ENCODE results near the gene NEAT1.
A peak's percentile ranks its signal among the peaks of the same experiment; 100 is the strongest.

The NEAT1 gene

GRCh38 chr11:65487467-65488272 lies 65.1 kb downstream of the NEAT1 start:
- DNase-seq, result peak; percentile 99

GRCh38 chr11:65488273-65489034 lies 65.9 kb downstream of the NEAT1 start:
- no peak for DNase-seq

GRCh38 chr11:65489035-65489705 lies 66.6 kb downstream of the NEAT1 start:
- DNase-seq, result no peak

GRCh38 chr11:65489706-65490320 lies 67.2 kb downstream of the NEAT1 start:
- DNase-seq, result peak; percentile 63 to 64

GRCh38 chr11:65491163-65491465 lies 68.5 kb downstream of the NEAT1 start:
- DNase-seq, result no peak

- peak; percentile 81 to 84 for DNase-seq
Measured at GRCh38 chr11:65491614-65492386, 69.2 kb downstream of the NEAT1 start.

GRCh38 chr11:65492387-65492636 lies 69.7 kb downstream of the NEAT1 start:
- DNase-seq, result no peak

- DNase-seq, result peak in 1 of 2 experiments; percentile 35
Measured at GRCh38 chr11:65492637-65493366, 70.2 kb downstream of the NEAT1 start.

- no peak for DNase-seq
Measured at GRCh38 chr11:65493367-65494176, 71.0 kb downstream of the NEAT1 start.

Data from NCI-H524 (cell line).